HepG2 (cell line): Measurements from ENCODE around the gene MPI. TPM values are rescaled to one million over a fixed set of nuclear protein-coding genes. Genes with fewer than 3 reads are reported as not detected.
A peak's percentile ranks its signal among the peaks of the same experiment; 100 is the strongest.

Experiments used
- ATF4 ChIP-seq, 2 experiments: fragments of 450-650 bp in 1 of 2; sonication (generic) in 1 of 2; formaldehyde crosslinking; IDR thresholded peaks; 2 replicates each; pipeline versions ENCODE4 v1.5.0 to v1.8.0; 2020 to 2022; ENCODE audit warnings: mild to moderate bottlenecking in 1 of 2, missing genetic modification reagents in 1 of 2
- BCL6 ChIP-seq: IDR thresholded peaks from 2 replicates; pipeline ENCODE4 v1.6.1; 2016; ENCODE audit warnings: missing genetic modification reagents, missing compliant biosample characterization
- CC2D1A ChIP-seq: sonication (generic); formaldehyde crosslinking; IDR thresholded peaks from 2 replicates; pipeline ENCODE4 v1.8.1; 2023; ENCODE audit warnings: mild to moderate bottlenecking, missing genetic modification reagents
- CEBPB ChIP-seq: IDR thresholded peaks from 2 replicates; pipeline ENCODE4 v1.6.1; 2011; ENCODE audit warnings: low read depth, low read length, improper control_type of control experiment, borderline replicate concordance
- CEBPG ChIP-seq: IDR thresholded peaks from 2 replicates; pipeline ENCODE4 v1.6.1; 2016
- GABPB1 ChIP-seq: IDR thresholded peaks from 2 replicates; pipeline ENCODE4 v1.6.1; 2016; ENCODE audit warnings: mild to moderate bottlenecking, missing genetic modification reagents, moderate library complexity, missing compliant biosample characterization
- HNF4G ChIP-seq, 2 experiments: sonication (generic) in 1 of 2; formaldehyde crosslinking in 1 of 2; IDR thresholded peaks; 2 replicates each; pipeline versions ENCODE4 v1.4.0 to v1.6.1; 2011 to 2020; ENCODE audit warnings: borderline replicate concordance in 2 of 2, low read depth in 2 of 2, mild to moderate bottlenecking in 2 of 2, low read length in 1 of 2, missing genetic modification reagents in 1 of 2, moderate library complexity in 1 of 2
- KLF9 ChIP-seq: IDR thresholded peaks from 2 replicates; pipeline ENCODE4 v1.6.1; 2016; ENCODE audit warnings: low read depth
- KMT2A ChIP-seq: sonication (generic); formaldehyde crosslinking; IDR thresholded peaks from 2 replicates; pipeline ENCODE4 v1.4.0; 2020; ENCODE audit warnings: missing genetic modification reagents
- PAX8 ChIP-seq: sonication (generic); formaldehyde crosslinking; IDR thresholded peaks from 2 replicates; pipeline ENCODE4 v1.8.0; 2022; ENCODE audit warnings: mild to moderate bottlenecking, missing genetic modification reagents, borderline replicate concordance
- RBM22 ChIP-seq: fragments of 200-400 bp; formaldehyde crosslinking; optimal IDR thresholded peaks from 2 replicates; pipeline ENCODE3; 2017; ENCODE audit warnings: mild to moderate bottlenecking, low read length, moderate library complexity
- RFXANK ChIP-seq: IDR thresholded peaks from 2 replicates; pipeline ENCODE4 v1.6.1; 2016
- SIX4 ChIP-seq: sonication (generic); formaldehyde crosslinking; IDR thresholded peaks from 2 replicates; pipeline ENCODE4 v1.4.0; 2020; ENCODE audit warnings: missing genetic modification reagents
- SKIL ChIP-seq: sonication (generic); formaldehyde crosslinking; IDR thresholded peaks from 2 replicates; pipeline ENCODE4 v1.8.0; 2022; ENCODE audit warnings: missing genetic modification reagents, mild to moderate bottlenecking, moderate library complexity, borderline replicate concordance
- SMAD3 ChIP-seq: sonication (generic); formaldehyde crosslinking; IDR thresholded peaks from 2 replicates; pipeline ENCODE4 v1.4.0; 2020; ENCODE audit warnings: missing genetic modification reagents
- SNAPC5 ChIP-seq: sonication (generic); formaldehyde crosslinking; IDR thresholded peaks from 2 replicates; pipeline ENCODE4 v1.8.1; 2023; ENCODE audit warnings: mild to moderate bottlenecking, missing genetic modification reagents, borderline replicate concordance
- SSRP1 ChIP-seq: IDR thresholded peaks from 2 replicates; pipeline ENCODE4 v1.6.1; 2016; ENCODE audit warnings: control low read depth
- ZBTB1 ChIP-seq: sonication (generic); formaldehyde crosslinking; IDR thresholded peaks from 2 replicates; pipeline ENCODE4 v1.4.0; 2020; ENCODE audit warnings: missing genetic modification reagents, borderline replicate concordance
- ZBTB42 ChIP-seq: sonication (generic); formaldehyde crosslinking; IDR thresholded peaks from 2 replicates; pipeline ENCODE4 v1.5.0; 2020; ENCODE audit warnings: mild to moderate bottlenecking, missing genetic modification reagents
- ZBTB46 ChIP-seq: sonication (generic); formaldehyde crosslinking; IDR thresholded peaks from 2 replicates; pipeline ENCODE4 v1.4.0; 2020; ENCODE audit warnings: mild to moderate bottlenecking, missing genetic modification reagents, borderline replicate concordance
- ZNF264 ChIP-seq: sonication (generic); formaldehyde crosslinking; IDR thresholded peaks from 2 replicates; pipeline ENCODE4 v1.4.0; 2020; ENCODE audit warnings: missing genetic modification reagents
- ZNF343 ChIP-seq: sonication (generic); formaldehyde crosslinking; IDR thresholded peaks from 2 replicates; pipeline ENCODE4 v1.4.0; 2020; ENCODE audit warnings: mild to moderate bottlenecking, missing genetic modification reagents
- ZNF670 ChIP-seq: sonication (generic); formaldehyde crosslinking; IDR thresholded peaks from 2 replicates; pipeline ENCODE4 v1.8.0; 2022; ENCODE audit warnings: mild to moderate bottlenecking, missing genetic modification reagents, borderline replicate concordance
- ZNF749 ChIP-seq: sonication (generic); formaldehyde crosslinking; IDR thresholded peaks from 2 replicates; pipeline ENCODE4 v1.8.0; 2022; ENCODE audit warnings: mild to moderate bottlenecking, missing genetic modification reagents, moderate library complexity, borderline replicate concordance
- polyA plus RNA-seq, 8 experiments: library from polyadenylated mRNA; depleted of rRNA in 3 of 8; stranded (reverse) in 7 of 8; unstranded in 1 of 8; fragments of >200 nt; fragmentation: Illumina TruSeq in 4 of 8; extraction: Trizol in 4 of 8; gene quantifications; 2 replicates each; pipeline versions ENCODE4 v1.2.1 to v1.2.3, GENCODE V29; 2011 to 2016; ENCODE audit warnings: low read depth in 4 of 8, missing spikeins in 1 of 8, mixed read lengths in 1 of 8; ENCODE audit not compliant: insufficient read depth in 1 of 8
- total RNA-seq, 5 experiments: library from RNA; depleted of rRNA; stranded (reverse); fragments of >200 nt; fragmentation: Illumina TruSeq; extraction: Trizol; gene quantifications; 2 replicates each; pipeline ENCODE4 v1.2.3, GENCODE V29; 2016; ENCODE audit warnings: low read depth in 1 of 5

The MPI gene
- total and polyA plus RNA-seq, 2 of the 13 experiments (the other 11 are each of a cell fraction or from before 2014, with no cell fraction given), result 36.9 to 63.5 TPM

- TF ChIP-seq RFXANK (CRISPR knock-in tag) (no peak), KMT2A (CRISPR knock-in tag) (no peak), ZBTB42 (CRISPR knock-in tag) (no peak), ZNF670 (CRISPR knock-in tag) (0 out of 2 replicates have a peak, but pooled peaks have one; percentile 25), ATF4 (CRISPR knock-in tag; IDR thresholded peaks at IDR 0.05) (peak in 1 of 2 experiments; percentile 44; a peak in 1 of 4 replicates), ZNF343 (CRISPR knock-in tag) (no peak), PAX8 (CRISPR knock-in tag) (no peak), SMAD3 (CRISPR knock-in tag) (no peak), ZNF264 (CRISPR knock-in tag) (no peak), BCL6 (CRISPR knock-in tag) (peak; percentile 27; the same call in 1 of the 2 replicates), GABPB1 (no peak), SNAPC5 (CRISPR knock-in tag) (no peak), SSRP1 (CRISPR knock-in tag) (0 out of 2 replicates have a peak, but pooled peaks have one; percentile 26), SIX4 (CRISPR knock-in tag) (no peak), KLF9 (CRISPR knock-in tag) (no peak), ZNF749 (CRISPR knock-in tag) (no peak), RBM22 (no peak), ZBTB1 (no peak), CEBPB (peak; percentile 82), CEBPG (CRISPR knock-in tag) (peak; percentile 94), ZBTB46 (no peak), CC2D1A (CRISPR knock-in tag) (no peak), SKIL (CRISPR knock-in tag) (0 out of 2 replicates have a peak, but pooled peaks have one; percentile 22), HNF4G (IDR thresholded peaks at IDR 0.05; ENCODE audit: borderline replicate concordance, low read depth, low read length) (no peak), HNF4G (CRISPR knock-in tag; IDR thresholded peaks at IDR 0.05; ENCODE audit: borderline replicate concordance, low read depth) (no peak)
Measured at GRCh38 chr15:74950078-74950908, 60.5 kb downstream of the MPI start (continued).
